HepG2 (cell line): ENCODE measurements around the gene NIPAL3. TPM values are rescaled to one million over a fixed set of nuclear protein-coding genes. Genes with fewer than 3 reads are reported as not detected.

ENCODE experiments used
- EED ChIP-seq: sonication (generic); formaldehyde crosslinking; IDR thresholded peaks from 2 replicates; pipeline ENCODE4 v1.5.0; 2020; ENCODE audit warnings: mild to moderate bottlenecking, missing genetic modification reagents
- FOXA3 ChIP-seq: IDR thresholded peaks from 2 replicates; pipeline ENCODE4 v1.6.1; 2016; ENCODE audit warnings: missing genetic modification reagents, missing compliant biosample characterization
- HMGXB3 ChIP-seq: sonication (generic); formaldehyde crosslinking; IDR thresholded peaks from 2 replicates; pipeline ENCODE4 v1.4.0; 2020; ENCODE audit warnings: missing genetic modification reagents, borderline replicate concordance
- HNRNPLL ChIP-seq: fragments of 200-400 bp; formaldehyde crosslinking; IDR thresholded peaks from 2 replicates; pipeline ENCODE4 v1.6.1; 2017; ENCODE audit warnings: mild to moderate bottlenecking, low read depth, low read length; ENCODE audit not compliant: poor library complexity, severe bottlenecking
- MAX ChIP-seq: IDR thresholded peaks from 2 replicates; pipeline ENCODE4 v1.6.1; 2012; ENCODE audit warnings: inconsistent platforms
- MXD1 ChIP-seq: sonication (generic); formaldehyde crosslinking; IDR thresholded peaks from 2 replicates; pipeline ENCODE4 v1.4.0; 2020; ENCODE audit warnings: mild to moderate bottlenecking, missing genetic modification reagents
- RXRA ChIP-seq: sonication (generic); formaldehyde crosslinking; IDR thresholded peaks from 2 replicates; pipeline ENCODE4 v1.5.1; 2020; ENCODE audit warnings: missing genetic modification reagents
- TFE3 ChIP-seq: IDR thresholded peaks from 2 replicates; pipeline ENCODE4 v1.6.1; 2016
- UBTF ChIP-seq: sonication (generic); formaldehyde crosslinking; IDR thresholded peaks from 2 replicates; pipeline ENCODE4 v1.4.0; 2020; ENCODE audit warnings: mild to moderate bottlenecking, missing genetic modification reagents
- USF2 ChIP-seq, 2 experiments: sonication (generic) in 1 of 2; formaldehyde crosslinking in 1 of 2; IDR thresholded peaks; 2 replicates each; pipeline versions ENCODE4 v1.5.1 to v1.6.1; 2011 to 2020; ENCODE audit warnings: borderline replicate concordance in 1 of 2, low read depth in 1 of 2, low read length in 1 of 2, mild to moderate bottlenecking in 1 of 2, missing genetic modification reagents in 1 of 2, moderate library complexity in 1 of 2
- WIZ ChIP-seq: sonication (generic); formaldehyde crosslinking; IDR thresholded peaks from 2 replicates; pipeline ENCODE4 v1.5.1; 2020; ENCODE audit warnings: mild to moderate bottlenecking, missing genetic modification reagents
- ZFP36L1 ChIP-seq: sonication (generic); formaldehyde crosslinking; IDR thresholded peaks from 2 replicates; pipeline ENCODE4 v1.8.0; 2022; ENCODE audit warnings: mild to moderate bottlenecking, missing genetic modification reagents, moderate library complexity
- ZNF180 ChIP-seq: sonication (generic); formaldehyde crosslinking; IDR thresholded peaks from 2 replicates; pipeline ENCODE4 v1.4.0; 2020; ENCODE audit warnings: low read depth, missing genetic modification reagents, borderline replicate concordance
- ZNF441 ChIP-seq: sonication (generic); formaldehyde crosslinking; IDR thresholded peaks from 2 replicates; pipeline ENCODE4 v1.7.0; 2021; ENCODE audit warnings: missing genetic modification reagents, borderline replicate concordance
- polyA plus RNA-seq, 8 experiments: library from polyadenylated mRNA; depleted of rRNA in 3 of 8; stranded (reverse) in 7 of 8; unstranded in 1 of 8; fragments of >200 nt; fragmentation: Illumina TruSeq in 4 of 8; extraction: Trizol in 4 of 8; gene quantifications; 2 replicates each; pipeline versions ENCODE4 v1.2.1 to v1.2.3, GENCODE V29; 2011 to 2016; ENCODE audit warnings: low read depth in 4 of 8, missing spikeins in 1 of 8, mixed read lengths in 1 of 8; ENCODE audit not compliant: insufficient read depth in 1 of 8
- total RNA-seq, 5 experiments: library from RNA; depleted of rRNA; stranded (reverse); fragments of >200 nt; fragmentation: Illumina TruSeq; extraction: Trizol; gene quantifications; 2 replicates each; pipeline ENCODE4 v1.2.3, GENCODE V29; 2016; ENCODE audit warnings: low read depth in 1 of 5

The NIPAL3 gene
- total and polyA plus RNA-seq, 2 of the 13 experiments (the other 11 are each of a cell fraction or from before 2014, with no cell fraction given), result 5.6 to 8.6 TPM

GRCh38 chr1:24413350-24414163 lies 2.0 kb upstream of the NIPAL3 start, which contains the start of gene STPG1 (continued):
- TF ChIP-seq MXD1 (CRISPR knock-in tag) (no peak; the same call in 1 of the 2 replicates), HNRNPLL (peak; percentile 58), RXRA (peak; percentile 35), ZNF180 (CRISPR knock-in tag) (peak; percentile 64; the same call in 1 of the 2 replicates), MAX (peak; percentile 18; the same call in 1 of the 2 replicates), ZFP36L1 (CRISPR knock-in tag) (no peak), USF2 (IDR thresholded peaks at IDR 0.05; ENCODE audit: low read depth, low read length) (no peak), USF2 (CRISPR knock-in tag; IDR thresholded peaks at IDR 0.05; ENCODE audit: borderline replicate concordance) (0 out of 2 replicates have a peak, but pooled peaks have one; percentile 17), FOXA3 (CRISPR knock-in tag) (0 out of 2 replicates have a peak, but pooled peaks have one; percentile 6), HMGXB3 (CRISPR knock-in tag) (peak; percentile 91; the same call in 1 of the 2 replicates), UBTF (CRISPR knock-in tag) (peak; percentile 20; the same call in 1 of the 2 replicates), WIZ (no peak; the same call in 1 of the 2 replicates), ZNF441 (0 out of 2 replicates have a peak, but pooled peaks have one; percentile 1), EED (CRISPR knock-in tag) (peak; percentile 39; the same call in 1 of the 2 replicates), TFE3 (CRISPR knock-in tag) (0 out of 2 replicates have a peak, but pooled peaks have one; percentile 32)
